NCI-H2227 (cell line): Measurements from ENCODE around the gene PPM1D.
A peak's percentile ranks its signal among the peaks of the same experiment; 100 is the strongest.
"Not testable (repeated sequence)": the region's sequence is repeated elsewhere in the genome, so short reads cannot be mapped to it uniquely, and the experiment has no call there.

Source experiments
- DNase-seq: peaks from one replicate; lab custom pipeline; 2025; ENCODE audit not compliant: unreplicated experiment; lab: John Stamatoyannopoulos, UW

Gene PPM1D

DNA sequence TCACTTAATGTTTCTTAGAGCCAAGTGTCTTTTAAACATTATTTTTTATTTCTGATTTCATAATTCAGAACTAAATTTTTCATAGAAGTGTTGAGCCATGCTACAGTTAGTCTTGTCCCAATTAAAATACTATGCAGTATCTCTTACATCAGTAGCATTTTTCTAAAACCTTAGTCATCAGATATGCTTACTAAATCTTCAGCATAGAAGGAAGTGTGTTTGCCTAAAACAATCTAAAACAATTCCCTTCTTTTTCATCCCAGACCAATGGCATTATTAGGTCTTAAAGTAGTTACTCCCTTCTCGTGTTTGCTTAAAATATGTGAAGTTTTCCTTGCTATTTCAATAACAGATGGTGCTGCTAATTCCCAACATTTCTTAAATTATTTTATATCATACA lies 64.0 kb downstream of the PPM1D start:
- no peak for DNase-seq

DNA sequence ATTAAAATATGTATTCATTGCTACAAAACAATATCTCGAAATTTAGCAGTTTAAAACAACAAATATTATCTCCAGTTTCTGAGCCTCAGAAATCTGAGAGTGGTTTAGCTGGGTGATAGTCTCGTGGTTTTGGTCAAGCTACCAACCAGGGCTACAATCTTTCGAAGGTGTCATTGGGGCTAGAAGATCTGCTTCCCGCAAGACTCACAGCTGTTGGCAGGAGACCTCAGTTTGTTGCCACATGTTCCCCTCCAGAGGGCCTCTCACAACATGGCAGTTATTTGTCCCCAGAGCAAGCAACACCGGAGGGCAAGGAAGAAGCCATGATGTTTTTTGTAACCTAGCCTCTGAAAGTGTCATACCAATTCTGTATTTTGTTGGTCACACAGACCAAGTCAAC lies 65.6 kb downstream of the PPM1D start:
- DNase-seq: no peak

DNA sequence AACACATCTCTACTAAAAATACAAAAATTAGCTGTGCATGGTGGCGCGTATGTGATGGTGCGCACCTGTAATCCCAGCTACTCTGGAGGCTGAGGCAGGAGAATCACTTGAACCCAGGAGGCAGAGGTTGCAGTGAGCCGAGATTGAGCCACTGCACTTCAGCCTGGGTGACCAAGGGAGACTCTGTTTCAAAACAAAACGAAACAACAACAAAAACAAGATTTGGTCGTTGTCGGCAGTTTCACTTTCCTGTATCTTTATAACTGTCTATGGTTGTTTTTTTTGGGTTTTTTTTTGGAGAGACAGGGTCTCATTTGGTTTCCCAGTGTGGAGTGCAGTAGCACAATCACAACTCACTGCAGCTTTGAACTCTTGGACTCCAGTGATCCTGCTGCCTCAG lies 68.7 kb downstream of the PPM1D start:
- DNase-seq: not testable (repeated sequence)

DNA sequence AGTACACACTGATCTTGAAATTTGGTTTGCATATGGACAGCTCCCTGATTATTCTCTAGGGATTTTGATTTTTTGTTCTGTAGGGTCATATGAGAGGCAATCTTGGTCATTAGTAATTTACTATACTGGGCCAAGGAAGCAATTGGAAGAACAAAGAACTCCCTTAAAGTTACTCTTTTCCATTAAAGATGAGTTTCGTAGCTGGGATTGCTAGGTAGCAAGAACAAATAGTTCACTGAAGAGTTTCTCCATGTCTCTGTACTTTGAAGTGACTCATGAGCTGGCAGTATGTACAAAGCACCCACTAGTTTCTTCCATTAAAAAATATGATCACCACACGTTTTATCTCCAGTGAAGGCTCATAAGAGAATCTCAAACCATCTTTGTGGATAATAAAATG lies 71.5 kb downstream of the PPM1D start:
- no peak for DNase-seq

DNA sequence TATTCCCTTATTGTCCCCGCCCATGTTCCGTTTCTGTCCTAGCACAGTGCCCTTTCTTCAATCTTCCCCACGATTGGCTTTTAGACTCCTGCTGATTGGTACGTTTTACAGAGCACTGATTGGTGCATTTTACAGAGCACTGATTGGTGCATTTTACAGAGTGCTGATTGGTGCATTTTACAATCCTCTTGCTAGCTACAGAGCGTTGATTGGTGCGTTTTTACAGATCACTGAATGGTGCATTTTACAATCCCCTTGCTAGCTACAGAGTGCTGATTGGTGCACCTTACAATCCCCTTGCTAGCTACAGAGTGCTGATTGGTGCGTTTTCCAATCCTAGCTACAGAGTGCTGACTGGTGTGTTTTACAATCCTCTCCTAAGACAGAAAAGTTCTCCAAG lies 74.6 kb downstream of the PPM1D start:
- DNase-seq: not testable (repeated sequence)

DNA sequence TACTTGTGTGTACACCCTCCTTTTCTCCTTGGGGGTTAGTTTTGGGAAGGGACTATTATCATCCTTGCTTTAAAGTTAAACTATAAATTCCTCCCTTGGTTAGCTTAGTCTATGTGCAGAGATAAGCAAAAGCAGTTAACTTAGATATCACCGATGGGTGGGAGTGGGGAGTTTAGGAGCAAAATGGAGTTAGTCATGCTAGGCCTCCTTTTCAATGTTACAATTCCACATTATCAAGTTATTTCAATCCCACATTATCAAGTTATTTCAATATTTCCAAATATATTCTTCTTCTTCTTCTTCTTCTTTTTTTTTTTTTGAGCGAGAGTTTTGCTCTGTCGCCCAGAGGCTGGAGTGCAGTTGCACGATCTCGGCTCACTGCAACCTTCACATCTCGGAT lies 76.0 kb downstream of the PPM1D start:
- DNase-seq: no peak

DNA sequence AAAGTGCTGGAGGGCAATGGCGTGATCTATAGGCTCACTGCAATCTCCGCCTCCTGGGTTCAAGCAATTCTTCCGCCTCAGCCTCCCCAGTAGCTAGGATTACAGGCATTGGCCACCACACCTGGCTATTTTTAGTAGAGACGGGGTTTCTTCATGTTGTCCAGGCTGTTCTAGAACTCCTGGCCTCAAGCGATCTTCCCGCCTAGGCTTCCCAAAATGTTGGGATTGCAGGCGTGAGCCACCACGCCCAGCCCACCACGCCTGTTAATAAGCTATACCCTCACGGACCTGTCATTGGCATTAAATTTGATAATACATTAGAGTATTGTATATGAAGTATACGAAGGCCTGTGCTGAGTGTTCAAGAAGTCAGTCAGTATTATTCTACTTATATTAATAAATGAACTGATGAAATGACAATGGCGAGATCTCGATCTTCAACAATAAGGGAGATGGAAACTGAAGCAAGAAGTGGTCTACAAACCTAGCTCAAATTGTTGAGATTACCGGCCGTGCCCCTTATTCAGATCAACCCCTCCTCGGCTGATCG lies 76.8 kb downstream of the PPM1D start:
- no peak for DNase-seq

DNA sequence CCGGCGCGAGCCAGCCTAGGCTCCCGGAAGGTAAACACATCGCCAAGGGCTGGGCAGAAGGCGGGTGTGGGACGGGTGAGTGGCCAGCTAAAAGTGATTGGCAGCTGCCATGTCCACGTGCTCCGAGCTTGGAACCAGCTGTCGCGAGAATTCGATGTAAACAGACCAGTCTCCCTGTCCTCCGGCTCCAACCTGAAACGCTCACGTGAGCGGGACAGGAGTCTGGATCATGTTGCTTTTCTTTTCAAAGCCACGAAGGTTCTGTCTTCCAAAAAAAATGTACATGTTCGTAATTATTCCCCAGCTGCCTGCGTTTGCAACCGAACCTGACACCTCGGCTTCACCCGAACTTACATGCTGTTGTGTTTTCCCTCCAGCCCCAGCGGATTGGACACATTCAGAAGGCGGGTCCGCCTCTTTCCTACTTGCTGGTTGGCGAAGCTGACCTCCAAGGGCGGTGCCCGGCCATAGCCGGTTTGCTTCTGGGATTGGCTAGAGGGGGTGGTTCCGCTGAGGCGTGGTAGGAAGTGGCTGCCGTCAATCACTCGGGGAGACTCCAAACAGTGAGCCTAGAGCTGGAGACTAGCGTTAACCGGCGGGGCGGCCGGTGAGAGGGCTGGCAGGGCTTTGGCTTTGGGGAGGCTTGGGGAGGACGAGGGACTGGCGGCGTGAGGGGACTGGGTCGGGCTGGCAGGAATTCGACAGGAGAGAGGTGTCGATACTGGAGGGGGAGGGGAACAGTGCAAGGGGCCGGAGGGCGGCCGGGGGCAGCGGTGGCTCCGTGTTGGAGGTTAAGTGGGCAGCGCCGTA lies 77.5 kb downstream of the PPM1D start, which contains the start of gene BCAS3:
Gene BCAS3 (plus strand): TSS at position 544 of the 810 bp plus-strand sequence.
- DNase-seq: peak; percentile 98

DNA sequence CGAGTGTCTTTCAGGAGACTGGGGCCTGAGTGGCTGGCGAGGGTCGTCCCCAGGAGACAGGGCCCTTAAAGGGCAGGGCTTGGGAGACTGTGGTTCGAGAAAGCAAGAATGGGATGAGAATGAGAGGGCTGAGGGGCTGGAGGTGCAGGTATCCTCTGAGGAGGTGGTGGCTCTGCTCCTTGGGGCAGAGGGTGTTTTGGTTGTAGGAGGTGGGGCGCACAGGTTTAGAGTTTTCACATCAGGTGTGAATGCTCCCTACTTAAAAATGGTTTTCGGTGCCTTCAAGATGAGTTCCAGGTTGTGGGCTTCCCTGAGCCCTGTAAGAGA lies 78.1 kb downstream of the PPM1D start:
- no peak for DNase-seq

DNA sequence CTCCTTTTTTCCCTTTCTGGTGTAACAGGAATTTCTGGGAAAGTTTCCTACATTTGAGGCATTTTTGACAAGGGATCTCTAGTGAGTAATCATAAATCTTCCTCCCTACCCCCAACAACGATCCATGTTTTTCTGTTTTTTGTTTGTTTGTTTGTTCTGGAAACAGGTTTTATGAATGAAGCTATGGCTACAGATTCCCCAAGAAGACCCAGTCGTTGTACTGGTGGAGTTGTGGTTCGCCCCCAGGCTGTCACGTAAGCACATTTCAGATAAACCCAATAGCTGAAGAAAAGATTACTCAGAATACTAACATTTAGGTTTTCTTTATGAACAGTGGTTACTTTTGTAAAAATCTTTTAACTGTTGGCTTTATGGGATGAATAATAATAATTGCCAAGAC lies 79.3 kb downstream of the PPM1D start:
- DNase-seq: no peak

DNA sequence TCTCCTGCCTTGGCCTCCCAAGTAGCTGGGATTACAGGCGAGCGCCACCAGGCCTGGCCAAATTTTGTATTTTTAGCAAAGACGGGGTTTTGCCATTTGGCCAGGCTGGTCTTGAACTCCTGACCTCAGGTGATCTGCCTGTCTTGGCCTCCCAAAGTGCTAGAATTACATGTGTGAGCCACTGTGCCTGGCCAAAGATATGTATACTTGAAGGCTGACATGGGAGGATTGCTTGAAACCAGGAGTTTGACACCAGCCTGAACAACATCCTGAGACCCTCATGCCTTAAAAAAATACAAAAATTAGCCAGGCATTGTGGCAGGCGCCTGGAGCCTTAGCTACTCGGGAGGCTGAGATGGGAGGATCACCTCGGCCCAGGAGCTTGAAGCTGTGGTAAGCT lies 80.8 kb downstream of the PPM1D start:
- DNase-seq: no peak

DNA sequence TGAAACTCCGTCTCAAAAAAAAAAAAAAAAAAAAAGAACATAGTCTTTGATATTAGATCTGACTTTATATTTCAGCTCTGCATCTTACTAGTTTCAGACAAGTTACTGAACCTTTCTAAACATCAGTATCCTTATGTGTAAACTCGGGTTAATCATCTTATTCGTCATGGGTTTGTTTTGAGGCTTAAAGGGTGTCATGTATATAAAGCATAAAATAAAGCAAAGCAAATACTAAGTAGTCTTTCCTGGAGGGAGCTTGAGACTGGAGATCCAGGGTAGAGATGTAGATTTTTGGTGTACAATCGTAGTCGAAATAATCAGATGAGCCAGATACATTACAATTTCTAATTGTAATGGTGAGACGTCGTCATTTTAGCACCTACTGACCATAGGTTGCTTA lies 85.4 kb downstream of the PPM1D start:
- no peak for DNase-seq

DNA sequence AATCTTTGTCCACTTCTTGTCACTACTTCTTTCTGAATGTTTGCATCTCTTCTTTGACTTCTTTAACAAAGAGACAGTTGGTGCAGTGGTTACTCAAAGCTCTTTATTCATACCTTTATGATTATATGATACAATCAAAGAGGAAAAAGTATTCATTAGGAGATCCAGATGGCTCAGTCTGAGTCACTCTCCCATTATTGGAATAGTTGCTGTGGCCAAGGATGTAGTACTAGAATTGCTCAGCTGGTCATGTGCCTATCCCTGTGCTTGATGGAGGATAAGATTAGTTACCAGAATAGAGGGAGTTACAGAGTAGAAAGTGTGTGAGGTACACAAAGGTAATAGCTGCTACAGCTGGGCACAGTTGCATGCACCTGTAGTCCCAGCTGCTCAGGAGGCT lies 96.0 kb downstream of the PPM1D start:
- no peak for DNase-seq

DNA sequence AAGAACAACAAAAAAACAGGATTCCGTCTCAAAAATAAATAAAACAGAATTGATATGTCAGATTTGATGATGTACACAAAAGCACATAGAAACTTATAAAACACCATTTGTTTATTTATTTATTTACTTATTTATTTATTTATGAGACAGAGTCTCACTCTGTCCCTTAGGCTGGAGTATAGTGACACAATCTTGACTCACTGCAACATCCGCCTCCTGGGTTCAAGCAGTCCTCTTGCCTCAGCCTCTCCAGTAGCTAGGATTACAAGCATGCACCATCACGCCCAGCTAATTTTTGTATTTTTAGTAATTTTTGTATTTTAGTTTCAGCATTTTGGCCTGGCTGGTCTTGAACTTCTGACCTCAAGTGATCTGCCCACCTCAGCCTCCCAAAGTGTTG lies 99.1 kb downstream of the PPM1D start:
- DNase-seq: no peak

DNA sequence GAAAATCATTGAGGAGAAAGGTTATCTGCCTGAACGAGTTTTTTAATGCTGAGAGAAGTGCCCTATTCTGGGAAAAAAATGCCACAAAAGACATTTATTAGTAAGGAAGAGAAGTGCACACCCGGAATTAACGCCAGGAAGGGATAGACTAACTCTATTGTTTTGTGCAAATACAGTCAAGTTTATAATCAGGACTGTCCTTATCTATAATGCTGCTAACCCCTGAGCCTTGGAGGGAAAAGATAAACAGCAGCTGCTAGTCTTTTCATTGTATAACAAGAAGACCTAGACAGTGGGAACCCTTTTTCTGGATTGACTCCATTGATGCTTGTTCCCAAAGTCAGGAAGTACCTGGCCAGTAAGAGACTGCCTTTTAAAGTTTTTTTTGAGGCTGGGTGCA lies 104.2 kb downstream of the PPM1D start:
- DNase-seq: no peak

DNA sequence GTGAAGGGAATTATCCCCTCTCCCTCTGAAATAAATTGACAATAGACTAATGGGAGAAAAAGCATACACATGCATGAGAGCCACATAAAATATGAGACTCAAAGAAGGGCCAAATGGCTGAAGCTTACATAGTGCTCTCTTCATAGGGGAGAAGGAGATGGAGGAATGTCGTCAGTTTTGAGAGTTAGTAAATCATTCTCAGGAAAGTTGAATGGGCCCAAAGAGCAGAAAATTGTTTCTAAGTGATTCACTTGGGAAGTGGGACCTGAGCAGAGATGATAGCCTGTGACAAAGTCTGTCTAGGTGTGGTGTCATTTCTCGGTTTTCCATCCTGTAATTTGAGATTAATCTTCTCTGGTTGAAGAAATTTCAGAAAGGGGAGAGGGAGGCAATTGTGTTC lies 112.7 kb downstream of the PPM1D start:
- DNase-seq: no peak

DNA sequence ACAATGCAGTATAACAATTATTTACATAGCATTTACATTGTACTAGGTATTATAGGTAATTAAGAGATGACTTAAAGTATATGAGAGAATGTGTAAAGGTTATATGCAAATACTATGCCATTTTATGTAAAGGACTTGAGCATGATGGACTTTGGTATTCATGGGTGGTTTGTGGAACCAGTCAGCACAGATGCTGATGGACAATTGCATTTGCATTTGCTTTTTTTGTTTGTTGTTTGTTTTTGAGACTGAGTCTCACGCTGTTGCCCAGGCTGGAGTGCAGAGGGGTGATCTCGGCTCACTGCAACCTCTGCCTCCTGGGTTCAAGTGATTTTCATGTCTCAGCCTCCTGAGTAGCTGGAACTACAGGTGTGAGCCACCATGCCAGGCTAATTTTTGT lies 113.6 kb downstream of the PPM1D start:
- no peak for DNase-seq
